HEK293 (cell line): ENCODE results near the gene COG1.

Experiments
- HOXA7 ChIP-seq: sonication (generic); formaldehyde crosslinking; IDR thresholded peaks from 2 replicates; pipeline ENCODE4 v1.8.1; 2022; ENCODE audit warnings: missing genetic modification reagents, borderline replicate concordance
- YY1 ChIP-seq: fragments of 450-650 bp; formaldehyde crosslinking; IDR thresholded peaks from 2 replicates; pipeline ENCODE4 v1.5.1; 2018; ENCODE audit warnings: missing biosample characterization, missing genetic modification characterization
- ZNF174 ChIP-seq: fragments of 450-650 bp; formaldehyde crosslinking; IDR thresholded peaks from 2 replicates; pipeline ENCODE4 v1.5.0; 2017; ENCODE audit warnings: missing biosample characterization, mild to moderate bottlenecking, missing genetic modification characterization
- ZNF23 ChIP-seq: fragments of 450-650 bp; formaldehyde crosslinking; IDR thresholded peaks from 2 replicates; pipeline ENCODE4 v1.5.1; 2016; ENCODE audit warnings: missing biosample characterization, missing genetic modification characterization, borderline replicate concordance
- TF ChIP-seq, protein P1 (sequence below): fragments of 450-650 bp; formaldehyde crosslinking; IDR thresholded peaks from 2 replicates; pipeline ENCODE4 v1.5.1; 2016; ENCODE audit warnings: missing biosample characterization, missing genetic modification characterization
- TF ChIP-seq, protein P2 (sequence below): fragments of 450-650 bp; formaldehyde crosslinking; conservative IDR thresholded peaks from 2 replicates; pipeline ENCODE4 v1.5.1; 2016; ENCODE audit warnings: low read depth, missing biosample characterization, missing genetic modification characterization

DNA sequence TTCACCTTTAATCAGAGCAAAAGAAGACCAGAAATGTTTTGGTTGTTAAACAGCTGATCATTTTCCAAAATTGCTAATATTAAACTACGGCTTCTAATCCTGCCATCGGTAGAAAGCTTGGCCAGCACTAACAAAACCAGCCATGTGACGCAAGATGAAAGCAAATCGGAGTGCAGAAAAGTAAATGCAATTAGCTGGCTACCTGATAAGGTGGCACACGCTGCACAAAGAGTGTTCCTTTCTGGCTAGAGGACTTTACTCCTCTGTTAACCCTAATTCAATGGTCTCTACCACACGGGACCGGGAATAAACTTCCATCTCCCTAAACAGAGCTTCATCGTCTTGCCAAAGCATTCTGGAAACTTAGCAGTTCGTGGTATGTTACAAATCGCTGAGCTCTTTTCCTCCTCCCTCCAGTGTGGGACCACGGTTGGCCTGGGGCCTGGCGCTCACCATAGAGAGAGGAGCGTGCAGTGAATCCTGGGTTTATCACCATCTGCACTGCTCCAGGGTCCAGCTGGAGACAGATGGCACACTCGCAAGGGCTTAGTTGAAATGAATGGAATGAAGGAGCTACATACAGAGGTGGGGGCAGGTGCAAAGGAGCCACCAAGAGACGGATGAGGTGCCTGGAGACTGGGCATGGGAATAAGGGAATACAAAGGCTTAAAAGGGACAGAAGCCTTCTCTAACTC is 10.1 kb upstream of the COG1 start:
- no peak for TF ChIP-seq ZNF23 (tag by site-specific recombination)
- TF ChIP-seq YY1 (tag by site-specific recombination): no peak
- TF ChIP-seq, protein P1, sequence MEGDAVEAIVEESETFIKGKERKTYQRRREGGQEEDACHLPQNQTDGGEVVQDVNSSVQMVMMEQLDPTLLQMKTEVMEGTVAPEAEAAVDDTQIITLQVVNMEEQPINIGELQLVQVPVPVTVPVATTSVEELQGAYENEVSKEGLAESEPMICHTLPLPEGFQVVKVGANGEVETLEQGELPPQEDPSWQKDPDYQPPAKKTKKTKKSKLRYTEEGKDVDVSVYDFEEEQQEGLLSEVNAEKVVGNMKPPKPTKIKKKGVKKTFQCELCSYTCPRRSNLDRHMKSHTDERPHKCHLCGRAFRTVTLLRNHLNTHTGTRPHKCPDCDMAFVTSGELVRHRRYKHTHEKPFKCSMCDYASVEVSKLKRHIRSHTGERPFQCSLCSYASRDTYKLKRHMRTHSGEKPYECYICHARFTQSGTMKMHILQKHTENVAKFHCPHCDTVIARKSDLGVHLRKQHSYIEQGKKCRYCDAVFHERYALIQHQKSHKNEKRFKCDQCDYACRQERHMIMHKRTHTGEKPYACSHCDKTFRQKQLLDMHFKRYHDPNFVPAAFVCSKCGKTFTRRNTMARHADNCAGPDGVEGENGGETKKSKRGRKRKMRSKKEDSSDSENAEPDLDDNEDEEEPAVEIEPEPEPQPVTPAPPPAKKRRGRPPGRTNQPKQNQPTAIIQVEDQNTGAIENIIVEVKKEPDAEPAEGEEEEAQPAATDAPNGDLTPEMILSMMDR (tag by site-specific recombination): no peak
- TF ChIP-seq ZNF174 (tag by site-specific recombination): no peak
- TF ChIP-seq, protein P2, sequence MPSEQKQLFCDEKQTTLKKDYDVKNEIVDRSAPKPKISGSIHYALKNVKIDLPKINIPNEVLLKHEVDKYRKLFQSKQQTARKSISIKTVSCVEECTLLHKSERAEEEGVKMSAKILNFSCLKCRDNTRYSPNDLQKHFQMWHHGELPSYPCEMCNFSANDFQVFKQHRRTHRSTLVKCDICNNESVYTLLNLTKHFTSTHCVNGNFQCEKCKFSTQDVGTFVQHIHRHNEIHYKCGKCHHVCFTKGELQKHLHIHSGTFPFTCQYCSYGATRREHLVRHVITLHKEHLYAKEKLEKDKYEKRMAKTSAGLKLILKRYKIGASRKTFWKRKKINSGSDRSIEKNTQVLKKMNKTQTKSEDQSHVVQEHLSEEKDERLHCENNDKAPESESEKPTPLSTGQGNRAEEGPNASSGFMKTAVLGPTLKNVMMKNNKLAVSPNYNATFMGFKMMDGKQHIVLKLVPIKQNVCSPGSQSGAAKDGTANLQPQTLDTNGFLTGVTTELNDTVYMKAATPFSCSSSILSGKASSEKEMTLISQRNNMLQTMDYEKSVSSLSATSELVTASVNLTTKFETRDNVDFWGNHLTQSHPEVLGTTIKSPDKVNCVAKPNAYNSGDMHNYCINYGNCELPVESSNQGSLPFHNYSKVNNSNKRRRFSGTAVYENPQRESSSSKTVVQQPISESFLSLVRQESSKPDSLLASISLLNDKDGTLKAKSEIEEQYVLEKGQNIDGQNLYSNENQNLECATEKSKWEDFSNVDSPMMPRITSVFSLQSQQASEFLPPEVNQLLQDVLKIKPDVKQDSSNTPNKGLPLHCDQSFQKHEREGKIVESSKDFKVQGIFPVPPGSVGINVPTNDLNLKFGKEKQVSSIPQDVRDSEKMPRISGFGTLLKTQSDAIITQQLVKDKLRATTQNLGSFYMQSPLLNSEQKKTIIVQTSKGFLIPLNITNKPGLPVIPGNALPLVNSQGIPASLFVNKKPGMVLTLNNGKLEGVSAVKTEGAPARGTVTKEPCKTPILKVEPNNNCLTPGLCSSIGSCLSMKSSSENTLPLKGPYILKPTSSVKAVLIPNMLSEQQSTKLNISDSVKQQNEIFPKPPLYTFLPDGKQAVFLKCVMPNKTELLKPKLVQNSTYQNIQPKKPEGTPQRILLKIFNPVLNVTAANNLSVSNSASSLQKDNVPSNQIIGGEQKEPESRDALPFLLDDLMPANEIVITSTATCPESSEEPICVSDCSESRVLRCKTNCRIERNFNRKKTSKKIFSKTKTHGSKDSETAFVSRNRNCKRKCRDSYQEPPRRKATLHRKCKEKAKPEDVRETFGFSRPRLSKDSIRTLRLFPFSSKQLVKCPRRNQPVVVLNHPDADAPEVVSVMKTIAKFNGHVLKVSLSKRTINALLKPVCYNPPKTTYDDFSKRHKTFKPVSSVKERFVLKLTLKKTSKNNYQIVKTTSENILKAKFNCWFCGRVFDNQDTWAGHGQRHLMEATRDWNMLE: no peak
- no peak for TF ChIP-seq HOXA7 (CRISPR knock-in tag)
